HG02852 (cell line): ENCODE measurements around the gene CFAP97.
A peak's percentile ranks its signal among the peaks of the same experiment; 100 is the strongest.
"Not testable (repeated sequence)": the region's sequence is repeated elsewhere in the genome, so short reads cannot be mapped to it uniquely, and the experiment has no call there.

Source experiments
- ATAC-seq: cut with Tn5 transposase; IDR thresholded peaks from one replicate; pipeline ENCODE4 v1.9.1; 2021; ENCODE audit warnings: mild to moderate bottlenecking, moderate library complexity; ENCODE audit not compliant: unreplicated experiment

Gene CFAP97

DNA sequence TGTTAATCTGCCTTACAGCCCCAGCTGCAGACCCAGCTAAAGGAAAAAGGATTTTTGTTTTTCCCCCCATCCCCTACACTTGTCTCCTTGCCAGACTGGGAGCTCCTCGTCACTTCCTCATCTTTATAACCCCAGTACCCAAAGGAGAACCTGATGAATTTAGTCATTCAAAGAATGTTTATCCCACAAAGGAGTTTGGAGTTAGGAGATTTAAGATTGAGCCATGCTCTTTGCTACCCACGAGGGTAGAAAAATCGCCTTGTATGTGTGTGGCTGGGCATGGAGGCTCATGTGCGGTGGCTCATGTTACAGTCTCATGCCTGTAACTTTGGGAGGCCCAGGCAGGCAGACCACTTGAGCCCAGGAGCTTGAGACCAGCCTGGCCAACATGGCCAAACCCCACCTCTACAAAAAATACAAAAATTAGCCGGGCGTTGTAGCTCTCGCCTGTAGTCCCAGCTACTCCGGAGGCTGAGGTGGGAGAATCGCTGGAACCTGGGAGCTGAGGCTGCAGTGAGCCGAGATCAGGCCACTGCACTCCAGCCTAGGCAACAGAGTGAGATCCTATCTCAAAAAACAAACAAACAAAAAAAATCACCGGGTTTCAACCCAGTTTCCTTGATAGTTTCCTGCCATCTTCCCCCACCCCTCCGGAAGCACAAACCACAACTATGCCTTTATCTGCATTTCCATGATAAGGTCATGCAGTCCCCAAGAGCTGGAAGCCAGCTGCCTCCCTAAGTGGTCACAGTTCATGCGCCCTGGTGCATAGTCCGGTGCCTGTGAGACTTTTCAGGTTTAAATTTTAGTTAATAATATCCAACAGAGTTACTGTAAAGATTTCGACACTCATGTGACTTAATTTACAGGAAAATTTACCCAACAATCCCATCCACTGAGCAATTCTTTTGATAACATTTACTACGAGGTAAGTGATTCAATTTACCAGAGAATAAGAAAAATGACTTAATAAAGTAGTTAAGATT lies 1.5 kb downstream of the CFAP97 start:
- ATAC-seq, result no peak

- ATAC-seq, result not testable (repeated sequence)
Observed at GRCh38 chr4:185198189-185198588, 5.6 kb downstream of the CFAP97 start.

- no peak for ATAC-seq
Observed at GRCh38 chr4:185196437-185196836, 7.4 kb downstream of the CFAP97 start.

DNA sequence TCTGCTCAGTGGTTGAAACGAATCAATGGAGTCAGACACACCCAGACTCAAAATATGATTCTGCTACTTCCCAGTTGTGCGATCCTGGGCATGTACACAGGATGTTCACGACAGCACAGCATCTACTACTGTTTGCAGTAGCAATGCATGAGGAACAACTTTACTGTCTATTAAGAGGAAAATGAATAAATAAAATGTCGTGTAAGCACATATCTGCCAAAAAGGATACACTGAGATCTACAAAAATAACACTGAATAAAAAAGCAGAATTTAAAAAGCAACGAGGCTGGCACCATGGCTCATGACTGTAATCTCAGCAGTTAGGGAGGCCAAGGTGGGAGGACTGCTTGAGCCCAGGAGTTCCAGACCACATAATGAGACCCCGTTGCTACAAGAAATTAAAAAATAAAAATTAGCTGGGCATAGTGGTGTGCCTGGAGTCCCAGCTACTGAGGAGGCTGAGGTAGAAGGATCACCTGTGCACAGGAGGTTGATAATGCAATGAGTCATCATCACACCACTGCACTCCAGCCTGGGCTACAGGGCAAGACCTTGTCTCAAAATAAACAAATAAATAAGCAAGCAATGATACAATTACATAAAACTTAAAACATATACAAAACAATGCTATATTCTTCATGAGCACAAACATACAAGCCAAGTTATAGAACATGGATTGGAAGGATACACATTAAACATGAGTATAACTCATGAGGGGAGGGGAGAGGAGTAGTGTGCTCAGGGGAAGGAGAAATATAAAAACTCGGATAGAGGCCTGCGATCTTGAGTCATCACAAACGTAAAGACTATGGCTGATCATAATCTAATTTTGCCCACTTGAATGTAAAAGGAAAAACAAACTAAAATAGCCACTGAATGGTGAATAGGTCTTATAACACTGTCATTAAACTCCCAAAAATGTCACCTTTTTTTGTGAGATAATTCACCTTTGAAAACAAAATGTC lies 8.6 kb downstream of the CFAP97 start:
- ATAC-seq, result no peak

GRCh38 chr4:185192059-185192458 lies 11.7 kb downstream of the CFAP97 start:
- ATAC-seq, result peak; percentile 86

GRCh38 chr4:185190306-185190856 lies 13.4 kb downstream of the CFAP97 start:
- ATAC-seq, result no peak

DNA sequence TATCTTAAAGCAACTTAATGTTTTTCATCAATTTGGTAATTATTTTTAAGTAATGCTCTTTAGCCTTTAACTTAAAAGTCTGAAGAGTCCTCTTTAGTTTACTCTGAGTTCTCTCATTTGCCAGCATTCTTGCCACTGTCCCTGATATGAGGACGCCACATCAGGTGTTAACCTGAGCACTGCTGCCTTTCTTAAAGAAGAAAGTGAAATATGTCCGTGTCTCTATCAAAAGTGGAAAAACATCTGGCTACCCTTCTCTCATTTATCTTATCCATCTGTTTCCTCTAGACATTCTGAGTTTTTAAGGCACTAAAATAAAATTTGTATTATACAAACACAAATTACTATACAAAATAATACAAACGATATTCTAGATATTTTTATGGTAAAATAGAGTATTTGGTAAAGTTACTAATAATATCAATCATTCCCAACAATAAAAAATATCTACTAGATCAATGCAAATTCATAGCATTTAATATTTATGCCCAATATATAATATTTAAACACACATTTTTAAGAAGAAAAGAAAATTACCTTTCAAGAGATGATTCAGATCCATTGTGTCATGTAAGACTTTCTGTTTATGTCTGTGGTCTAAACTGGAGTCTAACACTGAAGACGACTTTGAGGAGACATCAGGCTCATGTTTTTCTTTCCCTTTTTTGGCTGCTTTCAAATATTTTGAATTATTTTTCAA lies 14.0 kb downstream of the CFAP97 start:
- ATAC-seq, result no peak

GRCh38 chr4:185186769-185187168 lies 17.0 kb downstream of the CFAP97 start:
- ATAC-seq, result no peak

- ATAC-seq, result no peak
Observed at GRCh38 chr4:185183622-185184281, 20.0 kb downstream of the CFAP97 start.

GRCh38 chr4:185182239-185182638 lies 21.6 kb downstream of the CFAP97 start:
- ATAC-seq, result no peak

DNA sequence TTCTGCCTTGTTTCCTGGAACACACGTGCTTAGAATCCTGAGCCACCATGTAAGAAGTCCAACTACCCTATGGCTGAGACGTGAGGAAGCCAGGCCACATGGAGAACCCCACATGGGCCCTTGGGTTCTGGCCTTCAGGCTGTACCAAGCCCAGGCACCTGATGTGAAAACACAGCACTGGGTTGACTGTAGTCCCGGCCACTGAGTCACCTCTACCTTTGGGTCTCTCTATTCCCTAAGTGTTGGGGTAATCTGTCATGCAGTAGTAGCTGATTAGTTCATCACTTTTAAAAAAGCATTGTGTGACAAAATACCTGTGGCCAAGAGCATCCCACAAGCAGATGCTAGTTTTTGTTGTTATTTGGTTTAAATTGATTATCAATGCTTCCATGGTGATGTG lies 24.3 kb downstream of the CFAP97 start:
- ATAC-seq, result no peak

GRCh38 chr4:185171373-185172071 lies 32.3 kb downstream of the CFAP97 start:
- ATAC-seq, result peak; percentile 88

GRCh38 chr4:185167234-185167633 lies 36.6 kb downstream of the CFAP97 start:
- no peak for ATAC-seq

GRCh38 chr4:185165605-185166063 lies 38.2 kb downstream of the CFAP97 start:
- peak; percentile 98 for ATAC-seq

DNA sequence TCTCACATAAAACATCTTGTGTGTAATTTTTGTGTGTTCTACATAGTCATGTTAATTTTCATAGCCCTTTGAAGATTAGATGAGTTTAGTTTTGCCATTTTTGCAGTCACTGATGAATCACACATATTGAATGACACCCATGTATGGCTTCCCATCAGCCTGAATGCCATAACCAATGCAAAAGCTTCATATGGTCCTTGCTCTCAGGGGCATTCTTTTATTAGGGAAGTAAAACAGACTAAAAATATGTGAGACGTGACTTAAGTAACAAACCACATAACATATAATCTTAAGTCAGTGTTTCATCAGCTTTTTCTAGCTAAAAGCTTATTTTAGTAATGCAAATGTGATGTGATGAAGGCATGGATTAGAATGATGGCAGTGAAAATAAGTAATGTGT lies 52.5 kb downstream of the CFAP97 start:
- no peak for ATAC-seq

GRCh38 chr4:185149392-185149791 lies 54.4 kb downstream of the CFAP97 start:
- no peak for ATAC-seq

GRCh38 chr4:185145572-185145971 lies 58.2 kb downstream of the CFAP97 start:
- ATAC-seq, result no peak

GRCh38 chr4:185144601-185145240 lies 59.1 kb downstream of the CFAP97 start:
- ATAC-seq, result no peak

GRCh38 chr4:185143601-185143969 lies 60.2 kb downstream of the CFAP97 start:
- peak; percentile 26 for ATAC-seq
